Keratinocyte (primary cell): Measurements from ENCODE around the gene MAN2A2.

Experiments
- CTCF ChIP-seq, 3 experiments: IDR thresholded peaks in 1 of 3; conservative IDR thresholded peaks in 1 of 3; optimal IDR thresholded peaks in 1 of 3; 2 replicates in 2 of 3; 3 replicates in 1 of 3; pipeline versions ENCODE3 to v1.5.1; 2011; ENCODE audit warnings: low read length in 3 of 3, mild to moderate bottlenecking in 3 of 3, moderate library complexity in 2 of 3, control low read depth in 1 of 3, inconsistent platforms in 1 of 3; ENCODE audit not compliant: insufficient read depth in 2 of 3; ENCODE audit errors: extremely low read depth in 1 of 3
- EZH2 ChIP-seq: IDR thresholded peaks from one replicate; pipeline ENCODE4 v1.6.1; 2012; ENCODE audit warnings: inconsistent platforms, mild to moderate bottlenecking, low read length, moderate library complexity

GRCh38 chr15:90873488-90873997 lies 29.6 kb upstream of the MAN2A2 start:
- TF ChIP-seq CTCF (optimal IDR thresholded peaks at IDR 0.05 in 1 of 3, IDR thresholded peaks at IDR 0.05 in 1 of 3, conservative IDR thresholded peaks at IDR 0.05 in 1 of 3; ENCODE audit: extremely low read depth in 1 of 3, insufficient read depth in 2 of 3, low read length in 3 of 3) = no peak
- no peak for TF ChIP-seq EZH2
